ENCODE data around the gene SYCE1.
"Not testable (repeated sequence)": the region's sequence is repeated elsewhere in the genome, so short reads cannot be mapped to it uniquely, and the experiment has no call there.

Gene SYCE1

GRCh38 chr10:133525444-133525843 is 39.9 kb downstream of the SYCE1 start:
- H3K14ac ChIP-seq (ENCODE audit: low read length in 2 of 2): no peak overlapping the region
- no peak overlapping the region for H3K9ac ChIP-seq (ENCODE audit: low read length)
- H3K4me3 ChIP-seq (ENCODE audit: insufficient read depth in 1 of 2, low read depth in 1 of 2, low read length in 2 of 2): no peak overlapping the region
- no peak overlapping the region for H3K4ac ChIP-seq (ENCODE audit: low read depth in 1 of 2, low read length in 2 of 2)
- peaks cover 0 to 37% of the 10 kb centered on the region in 2 experiments for H3K27me3 ChIP-seq (ENCODE audit: control insufficient read depth in 1 of 2, insufficient read depth in 1 of 2, low read length in 2 of 2)
- H3K23ac ChIP-seq (ENCODE audit: low read length in 2 of 2): no peak overlapping the region
- no peak overlapping the region for H4K91ac ChIP-seq (ENCODE audit: low read length)
- no peak overlapping the region for H3K4me2 ChIP-seq (ENCODE audit: low read length, poor library complexity, severe bottlenecking)
- no peak overlapping the region for H2BK12ac ChIP-seq (ENCODE audit: low read length in 2 of 2)
- no peak overlapping the region for H3K18ac ChIP-seq (ENCODE audit: low read depth in 1 of 2, low read length in 2 of 2)
- H3K27ac ChIP-seq (ENCODE audit: low read length, poor library complexity, severe bottlenecking): no peak overlapping the region
- no peak for DNase-seq
- H3K4me1 ChIP-seq (ENCODE audit: control insufficient read depth, insufficient read depth, low read depth, low read length): peaks cover 2% of the 10 kb centered on the region
- 95% methylated on average over 7 of the region's 7 CpGs for WGBS
- no peak overlapping the region for H2BK5ac ChIP-seq (ENCODE audit: low read depth, low read length, poor library complexity, severe bottlenecking)
- H3K9me3 ChIP-seq (ENCODE audit: control insufficient read depth, low read length): peaks cover 13% of the 10 kb centered on the region
- no peak overlapping the region for H2AFZ ChIP-seq (ENCODE audit: low read depth, low read length)
- H2AK5ac ChIP-seq (ENCODE audit: low read length, severe bottlenecking): no peak overlapping the region
- H2BK15ac ChIP-seq (ENCODE audit: low read depth, poor library complexity, severe bottlenecking): no peak overlapping the region
- H4K8ac ChIP-seq (ENCODE audit: low read length): no peak overlapping the region
- H3K36me3 ChIP-seq (ENCODE audit: control insufficient read depth in 1 of 2, insufficient read depth in 2 of 2, low read depth in 1 of 2, low read length in 2 of 2): no peaks in the 10 kb centered on the region
- no peak overlapping the region for H2BK120ac ChIP-seq (ENCODE audit: low read depth, low read length)
- no peaks in the 10 kb centered on the region for H3K79me1 ChIP-seq (replicated peaks; ENCODE audit: low read length, poor library complexity, severe bottlenecking)

GRCh38 chr10:133523631-133524203 is 41.7 kb downstream of the SYCE1 start:
- peaks cover 2% of the 10 kb centered on the region for H3K4me1 ChIP-seq (ENCODE audit: control insufficient read depth, insufficient read depth, low read depth, low read length)
- no peak overlapping the region for H3K4me2 ChIP-seq (ENCODE audit: low read length, poor library complexity, severe bottlenecking)
- no peak overlapping the region for H2AK5ac ChIP-seq (ENCODE audit: low read length, severe bottlenecking)
- 78% methylated on average over 9 of the region's 9 CpGs for WGBS
- no peaks in the 10 kb centered on the region for H3K79me1 ChIP-seq (replicated peaks; ENCODE audit: low read length, poor library complexity, severe bottlenecking)
- no peak overlapping the region for H2BK5ac ChIP-seq (ENCODE audit: low read depth, low read length, poor library complexity, severe bottlenecking)
- no peak overlapping the region for H3K23ac ChIP-seq (ENCODE audit: low read length in 2 of 2)
- no peak overlapping the region for H3K4ac ChIP-seq (ENCODE audit: low read depth in 1 of 2, low read length in 2 of 2)
- no peak overlapping the region for H2BK12ac ChIP-seq (ENCODE audit: low read length in 2 of 2)
- H3K18ac ChIP-seq (ENCODE audit: low read depth in 1 of 2, low read length in 2 of 2): no peak overlapping the region
- H3K27ac ChIP-seq (ENCODE audit: low read length, poor library complexity, severe bottlenecking): no peak overlapping the region
- no peak overlapping the region for H3K9ac ChIP-seq (ENCODE audit: low read length)
- no peak overlapping the region for H4K8ac ChIP-seq (ENCODE audit: low read length)
- no peak overlapping the region for H3K14ac ChIP-seq (ENCODE audit: low read length in 2 of 2)
- peaks cover 0 to 20% of the 10 kb centered on the region in 2 experiments for H3K27me3 ChIP-seq (ENCODE audit: control insufficient read depth in 1 of 2, insufficient read depth in 1 of 2, low read length in 2 of 2)
- no peak overlapping the region for H3K4me3 ChIP-seq (ENCODE audit: insufficient read depth in 1 of 2, low read depth in 1 of 2, low read length in 2 of 2)
- H3K36me3 ChIP-seq (ENCODE audit: control insufficient read depth in 1 of 2, insufficient read depth in 2 of 2, low read depth in 1 of 2, low read length in 2 of 2): no peaks in the 10 kb centered on the region
- H3K9me3 ChIP-seq (ENCODE audit: control insufficient read depth, low read length): peaks cover 13% of the 10 kb centered on the region
- no peak overlapping the region for H2BK15ac ChIP-seq (ENCODE audit: low read depth, poor library complexity, severe bottlenecking)
- H2BK120ac ChIP-seq (ENCODE audit: low read depth, low read length): no peak overlapping the region
- no peak for DNase-seq
- H2AFZ ChIP-seq (ENCODE audit: low read depth, low read length): no peak overlapping the region
- no peak overlapping the region for H4K91ac ChIP-seq (ENCODE audit: low read length)

- Histone ChIP-seq H3K36me3 (ENCODE audit: control insufficient read depth in 1 of 2, insufficient read depth in 2 of 2, low read depth in 1 of 2, low read length in 2 of 2) (no peaks in the 10 kb centered on the region), H3K18ac (ENCODE audit: low read depth in 1 of 2, low read length in 2 of 2) (no peak overlapping the region), H2BK12ac (ENCODE audit: low read length in 2 of 2) (no peak overlapping the region), H2AK5ac (ENCODE audit: low read length, severe bottlenecking) (no peak overlapping the region), H4K8ac (ENCODE audit: low read length) (no peak overlapping the region), H3K4me2 (ENCODE audit: low read length, poor library complexity, severe bottlenecking) (no peak overlapping the region), H4K91ac (ENCODE audit: low read length) (no peak overlapping the region), H2BK120ac (ENCODE audit: low read depth, low read length) (no peak overlapping the region), H3K9ac (ENCODE audit: low read length) (peak overlapping the region; percentile 84), H3K4me3 (ENCODE audit: insufficient read depth in 1 of 2, low read depth in 1 of 2, low read length in 2 of 2) (peak overlapping the region in 1 of 2 experiments; percentile 80), H3K79me1 (replicated peaks; ENCODE audit: low read length, poor library complexity, severe bottlenecking) (no peaks in the 10 kb centered on the region), H2BK15ac (ENCODE audit: low read depth, poor library complexity, severe bottlenecking) (no peak overlapping the region), H3K4me1 (ENCODE audit: control insufficient read depth, insufficient read depth, low read depth, low read length) (no peaks in the 10 kb centered on the region), H2BK5ac (ENCODE audit: low read depth, low read length, poor library complexity, severe bottlenecking) (no peak overlapping the region), H2AFZ (ENCODE audit: low read depth, low read length) (no peak overlapping the region), H3K4ac (ENCODE audit: low read depth in 1 of 2, low read length in 2 of 2) (no peak overlapping the region), H3K23ac (ENCODE audit: low read length in 2 of 2) (no peak overlapping the region), H3K9me3 (ENCODE audit: control insufficient read depth, low read length) (peaks cover 13% of the 10 kb centered on the region), H3K27ac (ENCODE audit: low read length, poor library complexity, severe bottlenecking) (no peak overlapping the region), H3K27me3 (ENCODE audit: control insufficient read depth in 1 of 2, insufficient read depth in 1 of 2, low read length in 2 of 2) (no peaks in the 10 kb centered on the region), H3K14ac (ENCODE audit: low read length in 2 of 2) (no peak overlapping the region)
- no peak for DNase-seq
- 68% methylated on average over 32 of the region's 33 CpGs for WGBS
Measured at GRCh38 chr10:133520193-133520738, 45.1 kb downstream of the SYCE1 start.

- not testable (repeated sequence) for H3K4ac ChIP-seq (ENCODE audit: low read depth in 1 of 2, low read length in 2 of 2); H3K27ac ChIP-seq (ENCODE audit: low read length, poor library complexity, severe bottlenecking); H4K8ac ChIP-seq (ENCODE audit: low read length)
Measured at GRCh38 chr10:133518517-133518916, 46.9 kb downstream of the SYCE1 start.

More at GRCh38 chr10:133518517-133518916, 46.9 kb downstream of the SYCE1 start:
- H2AK5ac ChIP-seq (ENCODE audit: low read length, severe bottlenecking); H3K9ac ChIP-seq (ENCODE audit: low read length); H3K79me1 ChIP-seq (replicated peaks; ENCODE audit: low read length, poor library complexity, severe bottlenecking); H3K4me1 ChIP-seq (ENCODE audit: control insufficient read depth, insufficient read depth, low read depth, low read length); DNase-seq; H3K36me3 ChIP-seq (ENCODE audit: control insufficient read depth in 1 of 2, insufficient read depth in 2 of 2, low read depth in 1 of 2, low read length in 2 of 2); H2BK12ac ChIP-seq (ENCODE audit: low read length in 2 of 2); H2BK15ac ChIP-seq (ENCODE audit: low read depth, poor library complexity, severe bottlenecking); H3K4me2 ChIP-seq (ENCODE audit: low read length, poor library complexity, severe bottlenecking); H2BK120ac ChIP-seq (ENCODE audit: low read depth, low read length); H3K4me3 ChIP-seq (ENCODE audit: insufficient read depth in 1 of 2, low read depth in 1 of 2, low read length in 2 of 2); H3K18ac ChIP-seq (ENCODE audit: low read depth in 1 of 2, low read length in 2 of 2); H3K23ac ChIP-seq (ENCODE audit: low read length in 2 of 2); H3K14ac ChIP-seq (ENCODE audit: low read length in 2 of 2); H2AFZ ChIP-seq (ENCODE audit: low read depth, low read length); H2BK5ac ChIP-seq (ENCODE audit: low read depth, low read length, poor library complexity, severe bottlenecking); H4K91ac ChIP-seq (ENCODE audit: low read length); H3K27me3 ChIP-seq (ENCODE audit: control insufficient read depth in 1 of 2, insufficient read depth in 1 of 2, low read length in 2 of 2); H3K9me3 ChIP-seq (ENCODE audit: control insufficient read depth, low read length): not testable (repeated sequence)
- WGBS: 81% methylated on average over 5 of the region's 5 CpGs
